K562 (cell line): ENCODE results near the gene NT5DC4. TPM values are rescaled to one million over a fixed set of nuclear protein-coding genes. Genes with fewer than 3 reads are reported as not detected.

Source experiments
- CCAR2 ChIP-seq: fragments of 200-400 bp; formaldehyde crosslinking; IDR thresholded peaks from 2 replicates; pipeline ENCODE4 v1.6.1; 2017; ENCODE audit warnings: mild to moderate bottlenecking, low read depth, low read length
- HIVEP1 ChIP-seq: fragments of 250-450 bp; sonication (Bioruptor Pico); IDR thresholded peaks from 2 replicates; pipeline ENCODE4 v1.4.0; 2020; ENCODE audit warnings: mild to moderate bottlenecking
- KDM5B ChIP-seq: fragments of 200-600 bp; sonication (generic); IDR thresholded peaks from 2 replicates; pipeline ENCODE4 v1.6.1; 2012; ENCODE audit warnings: low read depth, mild to moderate bottlenecking, moderate library complexity, low read length, control low read depth, inconsistent platforms; ENCODE audit not compliant: insufficient replicate concordance
- MAFK ChIP-seq: IDR thresholded peaks from 2 replicates; pipeline ENCODE4 v1.6.1; 2011; ENCODE audit warnings: low read length, improper control_type of control experiment
- NR2C1 ChIP-seq, 2 experiments: fragments of 450-650 bp; IDR thresholded peaks; 2 replicates each; pipeline ENCODE4 v1.6.1; 2017; ENCODE audit warnings: mild to moderate bottlenecking in 2 of 2, antibody characterized with exemption in 1 of 2, inconsistent platforms in 1 of 2, missing compliant biosample characterization in 1 of 2, missing genetic modification characterization in 1 of 2
- POLR2AphosphoS5 ChIP-seq: IDR thresholded peaks from 2 replicates; pipeline ENCODE4 v1.6.1; 2011; ENCODE audit warnings: mild to moderate bottlenecking, low read depth, low read length, moderate library complexity; ENCODE audit not compliant: control insufficient read depth, insufficient read depth
- RFX1 ChIP-seq: fragments of 450-650 bp; IDR thresholded peaks from 2 replicates; pipeline ENCODE4 v1.6.1; 2016; ENCODE audit warnings: mild to moderate bottlenecking, moderate library complexity
- SIN3B ChIP-seq: fragments of 450-650 bp; IDR thresholded peaks from 2 replicates; pipeline ENCODE4 v1.6.1; 2017; ENCODE audit warnings: low read depth, mild to moderate bottlenecking, moderate library complexity
- SIX5 ChIP-seq, 2 experiments: IDR thresholded peaks; 2 replicates each; pipeline ENCODE4 v1.6.1; 2011; ENCODE audit warnings: low read length in 2 of 2, borderline replicate concordance in 1 of 2, low read depth in 1 of 2, mild to moderate bottlenecking in 1 of 2, moderate library complexity in 1 of 2; ENCODE audit not compliant: insufficient read depth in 1 of 2
- SP2 ChIP-seq: IDR thresholded peaks from 2 replicates; pipeline ENCODE4 v1.6.1; 2011; ENCODE audit warnings: mild to moderate bottlenecking, low read depth, low read length, moderate library complexity; ENCODE audit not compliant: poor library complexity, severe bottlenecking; ENCODE audit errors: extremely low read depth
- TOE1 ChIP-seq, 2 experiments: fragments of 450-650 bp in 1 of 2; sonication (generic) in 1 of 2; formaldehyde crosslinking in 1 of 2; IDR thresholded peaks; 2 replicates each; pipeline versions ENCODE4 v1.7.1 to v1.8.0; 2016 to 2022; ENCODE audit warnings: borderline replicate concordance in 2 of 2, mild to moderate bottlenecking in 2 of 2, antibody characterized with exemption in 1 of 2, inconsistent platforms in 1 of 2, low read depth in 1 of 2, missing genetic modification reagents in 1 of 2, moderate library complexity in 1 of 2
- ZNF592 ChIP-seq: fragments of 450-650 bp; IDR thresholded peaks from 2 replicates; pipeline ENCODE4 v1.6.1; 2017; ENCODE audit warnings: antibody characterized with exemption, mild to moderate bottlenecking
- polyA plus RNA-seq, 8 experiments: library from polyadenylated mRNA; depleted of rRNA in 4 of 8; stranded (reverse) in 5 of 8; unstranded in 3 of 8; fragments of >200 nt; fragmentation: Nextera tagmentation in 2 of 8; fragmentation: Illumina TruSeq in 1 of 8; extraction: Ambion mirVana in 2 of 8; extraction: Trizol in 1 of 8; gene quantifications; 2 replicates each; pipeline versions ENCODE4 v1.2.1 to v1.2.3, GENCODE V29; 2011 to 2014; ENCODE audit warnings: inconsistent platforms in 1 of 8, missing spikeins in 1 of 8
- total RNA-seq, 7 experiments: library from RNA; depleted of rRNA in 6 of 7; stranded (reverse); fragments of >200 nt in 6 of 7; fragmentation: Illumina TruSeq in 2 of 7; extraction: Trizol in 2 of 7; gene quantifications; 2 replicates each; pipeline versions ENCODE4 v1.2.1 to v1.2.3, GENCODE V29; 2011 to 2021; ENCODE audit warnings: low replicate concordance in 1 of 7
- TF ChIP-seq, protein P1 (sequence below): fragments of 200-800 bp; sonication (Bioruptor generic); IDR thresholded peaks from 2 replicates; pipeline ENCODE4 v1.6.1; 2017; ENCODE audit warnings: missing genetic modification characterization, missing compliant biosample characterization
- TF ChIP-seq, protein P2 (sequence below): fragments of 450-650 bp; IDR thresholded peaks from 2 replicates; pipeline ENCODE4 v1.6.1; 2016; ENCODE audit warnings: missing biosample characterization, missing genetic modification characterization
- TF ChIP-seq, protein P3 (sequence below): fragments of 450-650 bp; IDR thresholded peaks from 2 replicates; pipeline ENCODE4 v1.6.1; 2016; ENCODE audit warnings: antibody characterized with exemption
- TF ChIP-seq, protein P4 (sequence below): fragments of 450-650 bp; IDR thresholded peaks from 2 replicates; pipeline ENCODE4 v1.6.1; 2016; ENCODE audit warnings: borderline replicate concordance

NT5DC4 gene
- total and polyA plus RNA-seq, 9 of the 15 experiments (the other 6 are each of a cell fraction or from before 2014, with no cell fraction given), result 0.44 to 6.9 (median 2.5) TPM

DNA sequence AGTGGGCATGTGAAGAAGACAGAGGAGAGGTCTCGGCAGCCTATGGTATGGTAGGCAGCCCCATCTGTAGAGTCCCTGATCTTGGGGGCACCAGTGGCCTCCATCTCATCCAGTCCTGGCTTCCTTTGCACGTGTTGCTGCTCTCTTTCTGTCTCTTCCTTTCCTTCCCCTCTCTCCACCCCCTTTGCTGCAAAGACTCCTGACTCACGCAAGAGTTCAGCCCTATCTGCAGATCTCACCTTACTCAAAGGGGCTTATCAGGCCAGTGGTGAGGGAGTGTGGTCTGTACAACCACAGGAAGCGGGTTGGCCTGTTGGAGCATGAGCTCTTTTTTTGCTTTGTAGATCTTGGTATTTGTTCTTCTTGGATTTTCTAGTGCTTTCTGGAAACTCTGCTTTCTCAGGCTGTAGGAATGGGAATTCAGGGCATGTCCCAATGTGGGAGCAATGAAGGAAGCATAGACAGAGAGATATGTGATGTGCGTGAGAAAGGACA, 14.6 kb upstream of the NT5DC4 start (continued):
- TF ChIP-seq, protein P1, sequence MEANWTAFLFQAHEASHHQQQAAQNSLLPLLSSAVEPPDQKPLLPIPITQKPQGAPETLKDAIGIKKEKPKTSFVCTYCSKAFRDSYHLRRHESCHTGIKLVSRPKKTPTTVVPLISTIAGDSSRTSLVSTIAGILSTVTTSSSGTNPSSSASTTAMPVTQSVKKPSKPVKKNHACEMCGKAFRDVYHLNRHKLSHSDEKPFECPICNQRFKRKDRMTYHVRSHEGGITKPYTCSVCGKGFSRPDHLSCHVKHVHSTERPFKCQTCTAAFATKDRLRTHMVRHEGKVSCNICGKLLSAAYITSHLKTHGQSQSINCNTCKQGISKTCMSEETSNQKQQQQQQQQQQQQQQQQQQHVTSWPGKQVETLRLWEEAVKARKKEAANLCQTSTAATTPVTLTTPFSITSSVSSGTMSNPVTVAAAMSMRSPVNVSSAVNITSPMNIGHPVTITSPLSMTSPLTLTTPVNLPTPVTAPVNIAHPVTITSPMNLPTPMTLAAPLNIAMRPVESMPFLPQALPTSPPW (CRISPR knock-in tag), result peak; percentile 83
- TF ChIP-seq, protein P2, sequence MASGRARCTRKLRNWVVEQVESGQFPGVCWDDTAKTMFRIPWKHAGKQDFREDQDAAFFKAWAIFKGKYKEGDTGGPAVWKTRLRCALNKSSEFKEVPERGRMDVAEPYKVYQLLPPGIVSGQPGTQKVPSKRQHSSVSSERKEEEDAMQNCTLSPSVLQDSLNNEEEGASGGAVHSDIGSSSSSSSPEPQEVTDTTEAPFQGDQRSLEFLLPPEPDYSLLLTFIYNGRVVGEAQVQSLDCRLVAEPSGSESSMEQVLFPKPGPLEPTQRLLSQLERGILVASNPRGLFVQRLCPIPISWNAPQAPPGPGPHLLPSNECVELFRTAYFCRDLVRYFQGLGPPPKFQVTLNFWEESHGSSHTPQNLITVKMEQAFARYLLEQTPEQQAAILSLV, result no peak
- TF ChIP-seq TOE1 (IDR thresholded peaks at IDR 0.05; ENCODE audit: borderline replicate concordance), result peak; percentile 79
- no peak for TF ChIP-seq TOE1 (CRISPR knock-in tag; IDR thresholded peaks at IDR 0.05; ENCODE audit: borderline replicate concordance, low read depth)
- 0 out of 2 replicates have a peak, but pooled peaks have one; percentile 74 for TF ChIP-seq HIVEP1
- TF ChIP-seq POLR2AphosphoS5, result peak; percentile 96
- TF ChIP-seq, protein P3, sequence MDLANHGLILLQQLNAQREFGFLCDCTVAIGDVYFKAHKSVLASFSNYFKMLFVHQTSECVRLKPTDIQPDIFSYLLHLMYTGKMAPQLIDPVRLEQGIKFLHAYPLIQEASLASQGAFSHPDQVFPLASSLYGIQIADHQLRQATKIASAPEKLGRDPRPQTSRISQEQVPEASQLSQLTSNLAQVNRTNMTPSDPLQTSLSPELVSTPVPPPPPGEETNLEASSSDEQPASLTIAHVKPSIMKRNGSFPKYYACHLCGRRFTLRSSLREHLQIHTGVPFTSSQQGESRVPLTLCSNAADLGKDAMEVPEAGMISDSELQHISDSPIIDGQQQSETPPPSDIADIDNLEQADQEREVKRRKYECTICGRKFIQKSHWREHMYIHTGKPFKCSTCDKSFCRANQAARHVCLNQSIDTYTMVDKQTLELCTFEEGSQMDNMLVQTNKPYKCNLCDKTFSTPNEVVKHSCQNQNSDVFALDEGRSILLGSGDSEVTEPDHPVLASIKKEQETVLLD, result peak; percentile 94
- TF ChIP-seq MAFK, result peak; percentile 70
- TF ChIP-seq NR2C1 (IDR thresholded peaks at IDR 0.05), result peak; percentile 78
- TF ChIP-seq NR2C1 (tag; IDR thresholded peaks at IDR 0.05), result peak; percentile 84
- no peak for TF ChIP-seq RFX1
- TF ChIP-seq KDM5B, result no peak
- TF ChIP-seq, protein P4, sequence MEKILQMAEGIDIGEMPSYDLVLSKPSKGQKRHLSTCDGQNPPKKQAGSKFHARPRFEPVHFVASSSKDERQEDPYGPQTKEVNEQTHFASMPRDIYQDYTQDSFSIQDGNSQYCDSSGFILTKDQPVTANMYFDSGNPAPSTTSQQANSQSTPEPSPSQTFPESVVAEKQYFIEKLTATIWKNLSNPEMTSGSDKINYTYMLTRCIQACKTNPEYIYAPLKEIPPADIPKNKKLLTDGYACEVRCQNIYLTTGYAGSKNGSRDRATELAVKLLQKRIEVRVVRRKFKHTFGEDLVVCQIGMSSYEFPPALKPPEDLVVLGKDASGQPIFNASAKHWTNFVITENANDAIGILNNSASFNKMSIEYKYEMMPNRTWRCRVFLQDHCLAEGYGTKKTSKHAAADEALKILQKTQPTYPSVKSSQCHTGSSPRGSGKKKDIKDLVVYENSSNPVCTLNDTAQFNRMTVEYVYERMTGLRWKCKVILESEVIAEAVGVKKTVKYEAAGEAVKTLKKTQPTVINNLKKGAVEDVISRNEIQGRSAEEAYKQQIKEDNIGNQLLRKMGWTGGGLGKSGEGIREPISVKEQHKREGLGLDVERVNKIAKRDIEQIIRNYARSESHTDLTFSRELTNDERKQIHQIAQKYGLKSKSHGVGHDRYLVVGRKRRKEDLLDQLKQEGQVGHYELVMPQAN, result peak; percentile 57; the same call in 1 of the 2 replicates
- TF ChIP-seq ZNF592, result peak; percentile 98
- no peak for TF ChIP-seq SIN3B
- no peak for TF ChIP-seq SIX5 (IDR thresholded peaks at IDR 0.05; ENCODE audit: borderline replicate concordance in 1 of 2, insufficient read depth in 1 of 2, low read depth in 1 of 2, low read length in 2 of 2)
- no peak for TF ChIP-seq CCAR2
- TF ChIP-seq SP2, result no peak
